ENCODE measurements around the gene SLC16A13.
"Not testable (repeated sequence)": the region's sequence is repeated elsewhere in the genome, so short reads cannot be mapped to it uniquely, and the experiment has no call there.

The SLC16A13 gene

GRCh38 chr17:7035591-7036368 lies at the start of gene SLC16A13:
TSS of gene SLC16A13 (plus strand) at chr17:7036015. CDS start at chr17:7036383, 368 bp downstream.
- peak; percentile 90 to 91 for DNase-seq

GRCh38 chr17:6986676-6987075 lies 49.1 kb upstream of the SLC16A13 start:
- DNase-seq = no peak

DNA sequence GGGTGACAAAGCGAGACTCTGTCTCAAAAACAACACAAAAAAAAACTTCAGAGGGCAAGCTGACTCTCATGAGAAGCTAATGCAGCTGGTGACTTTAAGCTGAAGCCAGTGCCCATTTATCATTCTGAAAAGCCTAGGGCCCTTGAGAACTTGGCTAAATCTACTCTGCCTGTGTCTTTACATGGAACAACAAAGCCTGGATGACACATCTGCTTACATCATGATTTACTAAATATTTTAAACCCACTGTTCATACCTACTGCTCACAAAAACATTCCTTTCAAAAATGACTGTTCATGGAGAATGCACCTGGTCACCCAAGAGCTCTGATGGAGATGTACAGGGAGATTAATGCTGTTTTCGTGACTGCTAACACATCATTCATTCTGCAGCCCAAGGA lies 46.0 kb upstream of the SLC16A13 start:
- no peak for DNase-seq

DNA sequence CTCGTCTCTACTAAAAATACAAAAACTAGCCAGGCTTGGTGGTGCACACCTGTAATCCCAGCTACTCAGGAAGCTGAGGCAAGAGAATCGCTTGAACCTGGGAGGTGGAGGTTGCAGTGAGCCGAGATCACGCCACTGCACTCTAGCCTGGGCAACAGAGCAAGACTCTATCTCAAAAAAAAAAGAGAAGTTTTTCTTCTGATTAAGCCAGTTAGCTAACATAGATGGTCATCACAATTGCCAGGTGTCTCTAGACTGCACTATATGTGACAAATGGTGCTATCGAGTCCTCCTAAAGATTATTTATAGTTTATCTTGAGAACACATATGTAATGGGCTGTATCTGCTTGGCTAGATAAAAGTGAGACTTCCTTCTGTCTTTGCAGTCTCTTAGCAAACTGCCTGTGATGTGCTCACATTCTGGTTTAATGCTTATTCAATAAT lies 42.2 kb upstream of the SLC16A13 start:
- DNase-seq = not testable (repeated sequence)

DNA sequence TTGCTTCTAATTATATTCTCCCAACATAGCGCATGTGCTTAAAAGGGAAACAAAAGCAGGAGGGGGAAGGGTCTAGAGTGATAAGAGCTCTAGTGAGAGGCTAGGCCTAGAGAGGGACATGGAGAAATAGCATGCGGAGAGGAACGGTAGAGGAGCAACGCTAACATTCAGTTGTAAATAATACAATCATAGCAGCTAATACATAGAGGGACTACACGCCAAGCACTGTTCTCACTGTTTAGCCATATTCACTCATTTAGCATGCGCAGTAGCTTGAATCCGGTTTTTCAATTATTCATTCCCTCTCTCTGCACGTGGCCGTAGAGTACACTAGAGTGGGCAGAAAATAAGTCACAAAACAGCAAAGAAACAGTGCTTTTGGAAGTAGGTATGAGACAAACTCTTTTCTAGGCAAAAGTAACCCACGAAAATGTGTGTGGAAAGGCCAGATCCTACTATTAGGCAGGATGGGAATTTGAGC lies 41.7 kb upstream of the SLC16A13 start:
- DNase-seq = no peak

DNA sequence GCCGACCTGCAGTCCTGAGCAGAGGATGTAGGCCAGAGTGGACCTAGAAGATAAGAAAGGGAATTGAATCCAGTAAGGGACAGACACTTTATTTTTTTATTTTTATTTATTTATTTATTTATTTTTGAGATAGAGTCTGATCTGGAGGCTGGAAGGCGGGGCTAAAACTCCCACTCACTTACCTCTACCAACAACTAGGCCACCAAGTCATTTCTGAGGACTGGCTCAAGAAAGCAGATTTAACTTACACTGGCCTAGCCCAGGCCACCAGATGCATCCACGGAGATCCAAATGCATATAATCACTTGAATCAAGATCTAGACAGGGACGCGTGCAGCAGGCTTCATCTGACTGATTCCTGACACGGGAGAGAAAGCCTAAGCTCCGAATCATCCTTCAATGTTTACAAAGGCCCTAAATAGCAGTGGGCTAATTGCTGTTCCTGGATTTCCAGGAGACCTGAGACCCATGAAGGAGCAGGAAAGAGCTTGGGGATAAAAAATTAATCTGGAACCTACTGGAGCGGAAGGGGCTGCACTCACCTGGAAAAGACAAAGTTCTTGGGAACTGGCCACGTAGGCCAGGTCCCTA lies 41.1 kb upstream of the SLC16A13 start:
- DNase-seq = no peak

GRCh38 chr17:6995500-6996255 lies 40.1 kb upstream of the SLC16A13 start, which contains the start of gene ALOX12:
TSS of gene ALOX12 (plus strand) at chr17:6996049. CDS start at chr17:6996118, 69 bp downstream.
- no peak for DNase-seq

- no peak for DNase-seq
Observed at GRCh38 chr17:6996256-6997011, 39.4 kb upstream of the SLC16A13 start.

GRCh38 chr17:6997171-6997570 lies 38.6 kb upstream of the SLC16A13 start:
- DNase-seq = no peak

- no peak for DNase-seq
Observed at GRCh38 chr17:6998855-6999508, 36.8 kb upstream of the SLC16A13 start.

- peak in 1 of 2 experiments; percentile 26 for DNase-seq
Observed at GRCh38 chr17:7001318-7001961, 34.4 kb upstream of the SLC16A13 start.

DNA sequence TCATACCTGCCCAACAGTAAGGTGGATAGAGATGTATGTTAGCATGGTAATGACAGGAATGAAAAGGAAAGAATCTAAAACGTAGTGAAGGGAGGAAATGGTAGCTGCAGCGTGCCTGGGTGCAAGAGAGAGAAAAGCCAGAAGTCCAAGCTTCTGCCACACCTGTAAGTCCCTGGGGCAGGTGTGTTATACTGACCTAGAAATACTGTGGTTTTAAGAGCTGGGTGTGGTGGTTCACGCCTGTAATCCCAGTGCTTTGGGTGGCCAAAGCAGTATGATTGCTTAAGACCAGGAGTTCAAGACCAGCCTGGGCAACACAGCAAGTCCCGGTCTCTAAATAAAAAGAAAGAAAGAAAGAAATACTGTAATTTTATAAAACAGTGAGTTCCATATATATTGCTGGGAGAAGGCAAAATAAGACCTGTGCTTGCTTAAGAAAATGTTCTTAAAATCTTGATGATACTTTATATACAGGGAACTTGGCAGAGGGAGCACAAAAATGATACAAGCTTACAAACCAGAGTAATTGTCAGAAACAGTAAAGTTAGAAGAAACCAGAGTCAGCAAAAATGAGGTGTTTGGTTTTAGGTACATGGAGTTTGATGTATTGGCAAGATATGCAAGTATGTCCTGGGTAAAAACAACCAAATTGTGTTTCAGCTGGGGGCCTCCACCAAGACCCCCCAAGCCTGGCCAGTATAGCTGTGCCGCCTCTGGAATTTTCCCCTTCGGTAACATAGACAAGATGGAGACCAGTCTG lies 33.3 kb upstream of the SLC16A13 start:
- DNase-seq = no peak

DNA sequence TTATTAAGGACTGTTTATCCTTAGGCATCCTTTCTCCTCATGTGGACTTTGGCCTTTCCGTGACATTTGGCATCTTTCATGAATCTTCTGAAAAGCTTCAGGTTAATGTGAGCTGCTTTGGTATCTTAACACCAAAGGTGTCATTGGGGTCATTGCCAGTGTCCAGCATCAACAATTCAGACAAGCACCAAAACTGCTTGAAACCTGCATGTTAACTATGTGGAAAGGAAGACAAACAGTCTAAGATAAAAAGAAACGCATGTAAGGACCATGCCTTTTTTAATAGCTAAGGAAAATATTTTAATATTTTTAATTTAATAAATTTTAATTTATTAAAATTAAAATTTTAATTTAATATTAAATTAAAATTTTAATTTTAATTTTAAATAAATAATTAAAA lies 32.1 kb upstream of the SLC16A13 start:
- no peak for DNase-seq

DNA sequence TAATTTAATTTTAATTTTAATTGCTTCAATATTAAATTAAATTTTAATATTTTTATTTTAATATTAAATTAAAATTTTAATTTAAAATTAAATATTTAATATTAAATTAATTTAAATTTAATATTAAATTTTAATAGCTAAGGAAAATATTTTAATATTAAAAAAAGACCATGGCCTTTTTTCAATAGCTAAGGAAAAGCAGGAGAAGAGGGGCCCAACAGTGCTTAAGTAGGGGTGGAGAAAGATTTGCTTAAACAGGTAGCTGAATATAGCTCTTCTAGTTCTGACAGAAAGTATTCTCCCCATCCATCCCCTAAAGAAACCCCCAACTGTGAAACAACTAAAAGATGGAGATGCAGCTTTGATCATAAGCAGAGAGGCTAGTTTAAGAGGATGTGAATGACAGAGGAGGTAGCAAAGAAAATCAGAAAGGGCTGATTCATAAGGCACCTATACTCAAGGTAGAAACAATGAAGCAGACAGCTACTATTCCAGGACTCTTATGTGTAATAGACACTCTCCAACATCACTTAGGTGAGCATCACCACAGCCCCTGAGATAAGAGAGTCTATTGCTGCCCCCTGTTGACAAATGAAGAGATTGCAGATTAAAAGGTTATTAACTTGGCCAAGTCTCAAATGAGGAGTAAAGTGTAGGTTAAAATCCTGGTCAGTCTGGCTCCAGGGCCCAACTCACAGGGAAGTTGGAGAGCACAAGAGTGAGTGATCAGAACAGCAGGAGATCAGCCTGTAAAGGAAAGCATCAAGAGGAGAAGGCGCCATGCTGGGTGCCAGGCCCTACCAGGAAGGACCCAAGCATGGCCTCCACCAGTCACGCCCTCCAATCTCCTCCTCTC lies 31.2 kb upstream of the SLC16A13 start:
- peak; percentile 67 to 82 for DNase-seq

DNA sequence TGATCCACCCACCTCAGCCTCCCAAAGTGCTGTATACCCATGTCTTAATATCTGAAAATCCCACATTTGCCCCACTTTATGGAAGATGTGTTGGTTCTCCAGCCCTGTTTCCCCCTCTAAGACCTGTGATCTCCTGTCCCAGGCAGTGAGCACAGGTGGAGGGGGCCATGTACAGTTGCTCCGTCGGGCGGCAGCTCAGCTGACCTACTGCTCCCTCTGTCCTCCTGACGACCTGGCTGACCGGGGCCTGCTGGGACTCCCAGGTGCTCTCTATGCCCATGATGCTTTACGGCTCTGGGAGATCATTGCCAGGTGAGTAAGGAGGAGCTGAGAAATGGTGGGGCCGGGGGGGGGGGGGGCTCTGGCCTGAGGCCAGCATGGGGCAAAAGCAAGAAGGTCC lies 30.1 kb upstream of the SLC16A13 start:
- no peak for DNase-seq

DNA sequence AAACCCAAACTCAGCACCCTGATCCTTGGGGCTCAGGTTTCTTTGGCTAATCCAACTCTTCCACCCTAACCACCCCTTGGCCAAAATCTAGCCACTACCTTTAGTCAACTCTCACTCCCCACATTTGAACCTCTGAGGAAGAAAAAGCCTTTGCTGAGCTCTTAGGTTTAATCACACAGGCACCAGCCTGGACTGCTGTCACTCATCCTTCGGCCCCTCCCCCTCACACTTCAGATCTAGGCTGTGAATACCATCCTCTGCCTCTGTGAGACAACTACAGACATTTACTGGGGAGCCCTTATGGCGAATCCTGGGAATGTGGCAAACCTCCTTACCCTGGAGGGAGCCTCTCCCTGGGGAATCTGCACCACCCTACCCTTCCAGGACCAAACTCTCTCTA lies 28.7 kb upstream of the SLC16A13 start:
- no peak for DNase-seq

DNA sequence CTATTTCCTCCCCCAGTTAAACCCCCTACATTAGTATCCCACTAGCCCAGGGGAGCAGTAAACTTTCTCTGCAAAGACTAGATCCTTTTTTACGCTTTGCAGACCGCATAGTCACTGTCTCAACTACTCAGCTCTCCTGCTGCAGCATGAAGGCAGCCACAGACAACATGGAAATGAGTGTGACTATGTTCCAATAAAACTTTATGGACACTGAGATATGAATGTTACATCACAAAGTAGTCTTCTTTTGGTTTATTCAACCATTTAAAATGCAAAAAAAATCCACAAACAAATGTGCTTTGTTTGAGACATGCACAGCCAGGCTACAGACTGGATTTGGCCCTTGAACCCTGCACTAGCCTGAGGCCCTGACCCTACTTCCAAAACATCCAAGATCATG lies 25.3 kb upstream of the SLC16A13 start:
- no peak for DNase-seq

DNA sequence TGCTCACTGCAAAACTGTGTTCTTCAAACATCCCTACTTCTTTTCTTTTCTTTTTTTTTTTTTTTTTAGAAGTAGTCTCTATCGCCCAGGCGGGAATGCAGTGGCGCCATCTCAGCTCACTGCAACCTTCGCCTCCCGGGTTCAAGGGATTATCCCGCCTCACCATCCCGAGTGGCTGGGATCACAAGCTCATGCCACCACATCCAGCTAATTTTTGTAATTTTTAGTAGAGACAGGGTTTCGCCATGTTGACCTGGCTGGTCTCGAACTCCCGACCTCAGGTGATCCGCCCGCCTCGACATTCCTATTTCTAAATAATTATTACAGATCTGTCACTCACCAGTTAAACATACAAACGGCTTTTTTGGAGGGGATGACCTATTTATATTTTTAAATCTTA lies 24.4 kb upstream of the SLC16A13 start:
- no peak for DNase-seq

GRCh38 chr17:7011942-7012254 lies 23.9 kb upstream of the SLC16A13 start:
- no peak for DNase-seq

All from NCI-H1930 (cell line).